Measurements from ENCODE around the gene CELA2A.
"Not testable (repeated sequence)": the region's sequence is repeated elsewhere in the genome, so short reads cannot be mapped to it uniquely, and the experiment has no call there.

CELA2A gene

DNA sequence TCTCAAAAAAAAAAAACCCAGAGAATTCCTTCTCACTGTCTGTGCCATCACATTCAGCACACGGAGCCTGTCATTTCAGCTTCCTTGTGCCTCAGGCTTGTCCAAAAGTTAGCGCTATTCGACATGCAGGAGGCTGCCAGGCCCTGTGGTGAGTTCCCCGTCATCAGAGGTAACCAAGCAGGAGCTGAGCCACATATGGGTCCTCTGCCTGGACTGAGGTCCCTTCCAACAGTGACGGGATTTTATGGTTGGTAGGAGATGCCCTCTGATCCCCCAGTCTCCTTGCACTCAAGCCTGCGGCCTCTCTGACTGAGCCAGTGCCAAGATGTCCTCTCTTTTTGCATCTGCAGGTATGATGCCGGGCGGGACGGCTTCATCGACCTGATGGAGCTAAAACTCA, 31.0 kb upstream of the CELA2A start:
- no peak for DNase-seq

GRCh38 chr1:15425958-15426357, 30.6 kb upstream of the CELA2A start:
- no peak for DNase-seq

GRCh38 chr1:15426492-15427279, 29.8 kb upstream of the CELA2A start:
- no peak for DNase-seq

GRCh38 chr1:15427280-15427666, 29.3 kb upstream of the CELA2A start:
- DNase-seq = no peak

DNA sequence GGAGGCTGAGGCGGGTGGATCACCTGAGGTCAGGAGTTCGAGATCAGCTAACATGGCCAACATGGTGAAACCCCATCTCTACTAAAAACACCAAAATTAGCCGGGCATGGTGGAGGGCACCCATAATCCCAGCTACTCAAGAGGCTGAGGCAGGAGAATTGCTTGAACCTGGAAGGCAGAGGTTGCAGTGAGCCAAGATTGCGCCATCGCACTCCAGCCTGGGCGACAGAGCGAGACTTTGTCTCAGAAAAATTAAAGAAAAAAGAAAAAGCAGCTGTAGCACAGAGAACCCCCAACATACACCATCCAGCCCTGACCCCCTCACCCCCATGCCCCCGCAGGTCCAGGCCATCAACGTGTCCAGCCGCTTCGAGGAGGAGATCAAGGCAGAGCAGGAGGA, 28.3 kb upstream of the CELA2A start:
- DNase-seq = not testable (repeated sequence)

GRCh38 chr1:15428815-15429435, 27.6 kb upstream of the CELA2A start:
- no peak for DNase-seq

- DNase-seq = no peak
Measured at GRCh38 chr1:15429701-15430149, 26.8 kb upstream of the CELA2A start.

- DNase-seq = peak; percentile 78
Measured at GRCh38 chr1:15430787-15431570, 25.6 kb upstream of the CELA2A start.

DNA sequence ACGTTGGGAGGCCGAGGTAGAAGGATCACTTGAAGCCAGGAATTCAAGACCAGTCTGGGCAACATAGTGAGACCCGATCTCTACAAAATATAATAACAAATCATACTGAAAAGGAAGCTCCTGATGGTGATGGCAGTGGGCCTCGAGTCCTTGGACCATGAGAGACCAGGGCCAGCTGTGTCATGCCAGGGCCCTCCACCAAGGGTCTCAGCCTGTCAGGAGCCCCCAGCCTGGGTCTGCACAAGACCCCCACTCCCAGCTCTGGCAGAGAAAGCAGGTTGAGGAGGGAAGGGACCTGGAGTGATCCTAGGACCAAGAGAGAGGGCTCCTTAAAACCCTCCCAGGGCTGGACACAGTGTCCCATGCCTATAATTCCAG, 25.0 kb upstream of the CELA2A start:
- no peak for DNase-seq

GRCh38 chr1:15432324-15432723, 24.2 kb upstream of the CELA2A start:
- DNase-seq = no peak

DNA sequence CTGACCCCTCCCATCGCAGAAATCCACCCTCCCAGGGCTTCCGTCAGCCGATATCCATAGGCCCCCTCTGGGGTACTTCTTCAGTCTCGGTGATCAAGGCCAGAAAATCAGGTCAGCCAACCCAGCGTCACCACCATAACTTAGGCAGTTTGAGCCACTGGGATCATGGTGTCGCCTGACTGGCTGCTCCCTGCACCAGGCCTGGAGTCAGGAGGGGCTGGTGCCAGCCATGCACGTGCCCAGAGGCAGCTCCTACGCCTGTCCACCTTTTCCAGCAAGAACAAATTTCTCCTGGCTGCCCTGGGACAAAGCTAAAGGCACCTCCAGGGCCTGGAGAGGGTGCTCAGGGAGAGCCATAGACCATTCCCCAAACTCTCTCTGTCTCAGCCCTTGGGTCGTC, 23.1 kb upstream of the CELA2A start:
- DNase-seq = no peak

DNA sequence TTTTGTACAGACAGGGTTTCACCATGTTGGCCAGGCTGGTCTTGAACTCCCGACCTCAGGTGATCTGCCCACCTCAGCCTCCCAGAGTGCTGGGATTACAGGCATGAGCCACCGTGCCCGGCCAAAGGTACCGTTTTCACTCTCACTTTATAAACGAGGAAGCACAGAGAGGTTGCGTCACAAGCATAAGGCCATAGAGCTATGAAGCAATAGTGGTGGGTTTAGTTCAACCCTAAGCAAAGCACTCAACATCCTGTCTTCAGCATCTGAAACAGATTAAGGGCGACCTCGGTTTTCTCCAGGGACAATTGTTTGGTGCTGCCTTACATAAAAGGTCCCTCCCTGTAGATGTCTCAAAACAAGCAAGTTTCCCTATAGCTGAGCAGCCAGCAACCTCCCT, 21.8 kb upstream of the CELA2A start:
- DNase-seq = not testable (repeated sequence)

- no peak for DNase-seq
Measured at GRCh38 chr1:15435239-15436077, 21.1 kb upstream of the CELA2A start.

DNA sequence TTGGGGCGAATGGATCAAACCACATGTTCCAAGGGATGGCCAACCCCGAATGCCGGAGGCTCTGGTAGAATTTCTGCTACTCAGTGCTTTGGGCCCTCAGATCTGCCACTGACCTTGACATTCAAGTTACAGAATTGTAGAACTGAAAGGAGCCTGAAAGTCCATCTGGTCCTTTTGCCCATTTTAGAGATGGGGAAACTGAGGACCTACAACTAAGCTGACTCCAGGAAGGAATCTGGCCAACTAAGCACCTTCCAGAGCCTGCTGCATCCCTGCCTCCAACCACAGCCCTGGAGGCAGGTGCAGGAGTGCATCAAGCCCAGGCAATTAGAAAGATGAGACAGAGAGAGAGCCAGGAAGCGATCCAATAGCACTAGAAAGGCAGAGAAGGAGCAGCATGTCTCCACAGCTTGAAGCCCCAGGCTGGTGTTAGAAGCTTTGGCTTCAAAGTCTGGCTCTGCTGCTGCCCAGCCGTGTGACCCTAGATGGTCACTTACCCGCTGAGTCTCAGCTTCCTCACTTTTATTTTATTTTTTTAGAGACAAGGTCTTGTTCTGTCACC, 19.6 kb upstream of the CELA2A start:
- DNase-seq = no peak

- DNase-seq = no peak
Measured at GRCh38 chr1:15439325-15439724, 17.2 kb upstream of the CELA2A start.

- no peak for DNase-seq
Measured at GRCh38 chr1:15440357-15440756, 16.2 kb upstream of the CELA2A start.

DNA sequence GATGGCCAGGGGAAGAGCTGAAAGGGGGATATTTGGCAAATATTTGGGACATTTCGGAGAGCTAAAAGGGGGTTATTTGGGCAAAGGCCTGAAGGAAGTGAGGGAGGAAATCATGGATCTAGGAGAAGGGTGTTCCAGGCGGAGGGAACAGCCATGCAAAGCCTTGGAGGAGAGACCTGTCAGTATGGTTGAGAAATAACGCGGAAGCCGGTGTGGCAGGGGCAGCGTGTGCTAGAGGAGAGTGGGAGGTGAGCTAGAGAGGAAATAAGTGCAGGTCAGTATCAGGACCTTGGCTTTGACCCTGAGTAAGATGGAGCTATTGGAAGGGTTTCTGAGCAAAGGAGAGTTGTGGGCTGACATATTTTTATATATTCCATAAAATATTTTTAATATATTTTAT, 15.3 kb upstream of the CELA2A start:
- DNase-seq = no peak

- DNase-seq = no peak
Measured at GRCh38 chr1:15442119-15442518, 14.4 kb upstream of the CELA2A start.

- DNase-seq = no peak
Measured at GRCh38 chr1:15442759-15443158, 13.8 kb upstream of the CELA2A start.

DNA sequence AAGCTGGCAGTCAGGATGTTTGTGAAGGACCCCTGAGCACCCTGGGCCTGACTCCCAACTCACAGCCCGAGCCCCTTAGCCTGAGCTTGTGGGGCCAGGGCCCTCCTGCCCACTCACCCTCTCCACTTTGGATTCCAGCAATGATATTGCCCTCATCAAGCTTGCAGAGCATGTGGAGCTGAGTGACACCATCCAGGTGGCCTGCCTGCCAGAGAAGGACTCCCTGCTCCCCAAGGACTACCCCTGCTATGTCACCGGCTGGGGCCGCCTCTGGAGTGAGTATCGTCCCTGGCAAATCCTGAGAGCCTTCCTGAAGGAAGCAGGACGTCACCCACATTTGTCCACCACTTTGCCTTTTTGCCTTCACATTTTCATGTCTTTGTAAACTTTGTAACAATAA, 13.3 kb upstream of the CELA2A start:
- DNase-seq = no peak

GRCh38 chr1:15444468-15445389, 11.8 kb upstream of the CELA2A start:
- no peak for DNase-seq
